K562 (cell line): ENCODE measurements around the gene PLCB3. TPM values are rescaled to one million over a fixed set of nuclear protein-coding genes. Genes with fewer than 3 reads are reported as not detected.

ENCODE experiments used
- AFF1 ChIP-seq, 2 experiments: fragments of 450-650 bp; IDR thresholded peaks; 2 replicates each; pipeline ENCODE4 v1.6.1; 2018; ENCODE audit warnings: mild to moderate bottlenecking in 2 of 2, low read depth in 1 of 2; ENCODE audit not compliant: partially characterized antibody in 2 of 2
- CCNT2 ChIP-seq: IDR thresholded peaks from 2 replicates; pipeline ENCODE4 v1.6.1; 2011; ENCODE audit warnings: borderline replicate concordance, low read depth, mild to moderate bottlenecking, moderate library complexity, mixed read lengths, low read length; ENCODE audit not compliant: insufficient read length; ENCODE audit errors: extremely low read depth
- E2F4 ChIP-seq: sonication (generic); formaldehyde crosslinking; IDR thresholded peaks from 2 replicates; pipeline ENCODE4 v1.8.0; 2022; ENCODE audit warnings: mild to moderate bottlenecking, low read depth, missing genetic modification reagents
- KDM2B ChIP-seq: fragments of 250-450 bp; sonication (Bioruptor Pico); IDR thresholded peaks from 2 replicates; pipeline ENCODE4 v1.8.0; 2021; ENCODE audit warnings: mild to moderate bottlenecking, moderate library complexity
- KDM5B ChIP-seq: fragments of 200-600 bp; sonication (generic); IDR thresholded peaks from 2 replicates; pipeline ENCODE4 v1.6.1; 2012; ENCODE audit warnings: low read depth, mild to moderate bottlenecking, moderate library complexity, low read length, control low read depth, inconsistent platforms; ENCODE audit not compliant: insufficient replicate concordance
- NFIC ChIP-seq: fragments of 450-650 bp; IDR thresholded peaks from 2 replicates; pipeline ENCODE4 v1.6.1; 2017; ENCODE audit warnings: mild to moderate bottlenecking, inconsistent platforms
- PHF21A ChIP-seq: fragments of 450-650 bp; IDR thresholded peaks from 2 replicates; pipeline ENCODE4 v1.6.1; 2017; ENCODE audit warnings: low read depth, borderline replicate concordance
- SREBF1 ChIP-seq: fragments of 150-350 bp; IDR thresholded peaks from 2 replicates; pipeline ENCODE4 v1.6.1; 2014; ENCODE audit warnings: antibody characterized with exemption, low read depth, low read length, borderline replicate concordance
- STAT5B ChIP-seq: fragments of 250-450 bp; sonication (Bioruptor Pico); IDR thresholded peaks from 2 replicates; pipeline ENCODE4 v1.8.0; 2021; ENCODE audit warnings: mild to moderate bottlenecking, inconsistent platforms
- TCF7L2 ChIP-seq: fragments of 150-350 bp; IDR thresholded peaks from 2 replicates; pipeline ENCODE4 v1.6.1; 2016; ENCODE audit warnings: low read depth, mild to moderate bottlenecking, low read length, moderate library complexity
- ZBTB43 ChIP-seq: sonication (generic); formaldehyde crosslinking; IDR thresholded peaks from 2 replicates; pipeline ENCODE4 v1.8.0; 2023; ENCODE audit warnings: mild to moderate bottlenecking, missing genetic modification reagents
- ZBTB8A ChIP-seq: fragments of 450-650 bp; IDR thresholded peaks from 2 replicates; pipeline ENCODE4 v1.6.1; 2018; ENCODE audit warnings: mild to moderate bottlenecking, moderate library complexity; ENCODE audit not compliant: partially characterized antibody
- ZNF175 ChIP-seq: fragments of 200-800 bp; sonication (Bioruptor generic); IDR thresholded peaks from 2 replicates; pipeline ENCODE4 v1.6.1; 2016; ENCODE audit warnings: low read depth, mild to moderate bottlenecking, missing genetic modification characterization, missing compliant biosample characterization
- polyA plus RNA-seq, 8 experiments: library from polyadenylated mRNA; depleted of rRNA in 4 of 8; stranded (reverse) in 5 of 8; unstranded in 3 of 8; fragments of >200 nt; fragmentation: Nextera tagmentation in 2 of 8; fragmentation: Illumina TruSeq in 1 of 8; extraction: Ambion mirVana in 2 of 8; extraction: Trizol in 1 of 8; gene quantifications; 2 replicates each; pipeline versions ENCODE4 v1.2.1 to v1.2.3, GENCODE V29; 2011 to 2014; ENCODE audit warnings: inconsistent platforms in 1 of 8, missing spikeins in 1 of 8
- total RNA-seq, 7 experiments: library from RNA; depleted of rRNA in 6 of 7; stranded (reverse); fragments of >200 nt in 6 of 7; fragmentation: Illumina TruSeq in 2 of 7; extraction: Trizol in 2 of 7; gene quantifications; 2 replicates each; pipeline versions ENCODE4 v1.2.1 to v1.2.3, GENCODE V29; 2011 to 2021; ENCODE audit warnings: low replicate concordance in 1 of 7
- TF ChIP-seq, protein P1 (sequence below), 2 experiments: fragments of 450-650 bp in 1 of 2; sonication (generic) in 1 of 2; formaldehyde crosslinking in 1 of 2; IDR thresholded peaks in 1 of 2; conservative IDR thresholded peaks in 1 of 2; 2 replicates each; pipeline versions ENCODE4 v1.6.1 to v1.8.1; 2016 to 2023; ENCODE audit warnings: mild to moderate bottlenecking in 2 of 2, moderate library complexity in 2 of 2, inconsistent platforms in 1 of 2, missing genetic modification reagents in 1 of 2
- TF ChIP-seq, protein P2 (sequence below): sonication (generic); formaldehyde crosslinking; IDR thresholded peaks from 2 replicates; pipeline ENCODE4 v1.4.0; 2020; ENCODE audit warnings: mild to moderate bottlenecking, missing genetic modification reagents

PLCB3 gene
- total and polyA plus RNA-seq, 9 of the 15 experiments (the other 6 are each of a cell fraction or from before 2014, with no cell fraction given), result 0.31 to 44.8 (median 14.6) TPM

DNA sequence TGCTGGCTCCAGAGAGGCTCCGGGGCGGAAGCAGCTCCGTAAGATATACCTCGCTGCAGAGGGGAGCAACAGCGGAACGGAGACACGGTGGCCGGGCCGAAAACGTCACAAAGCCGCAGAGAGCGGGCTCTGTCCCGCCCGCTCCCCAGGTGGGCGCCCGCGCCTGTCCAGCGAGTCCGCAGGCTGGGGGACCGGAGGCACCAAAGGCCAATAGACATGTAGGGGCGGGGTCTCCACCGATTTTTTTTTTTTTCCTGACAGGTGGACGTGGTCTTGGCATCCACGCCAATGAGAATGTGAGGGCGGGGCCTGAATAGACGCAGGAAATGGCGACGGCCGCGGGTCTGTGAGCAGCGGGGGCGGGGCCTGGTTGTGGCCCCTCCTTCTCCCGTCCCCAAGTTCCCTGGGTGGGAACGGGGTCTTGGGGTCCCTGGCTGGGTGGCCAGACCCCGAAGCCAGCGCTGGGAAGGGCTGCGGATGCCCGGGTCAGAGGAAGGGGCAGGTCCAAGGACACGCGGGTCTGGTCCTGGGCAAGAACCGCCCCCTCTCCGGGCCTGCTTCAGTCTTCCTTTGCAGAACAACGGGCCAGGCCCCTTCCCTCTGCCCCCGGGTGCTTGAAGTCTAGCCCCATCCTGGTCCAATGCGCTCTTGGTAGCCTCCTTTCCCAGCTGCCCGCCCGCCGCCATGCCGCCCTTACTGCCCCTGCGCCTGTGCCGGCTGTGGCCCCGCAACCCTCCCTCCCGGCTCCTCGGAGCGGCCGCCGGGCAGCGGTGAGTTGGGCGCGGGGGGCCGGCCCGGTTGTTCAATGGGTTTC, 21.0 kb upstream of the PLCB3 start, which contains the start of gene DNAJC4 (continued):
- TF ChIP-seq KDM5B, result peak; percentile 57
- TF ChIP-seq SREBF1, result no peak
- TF ChIP-seq, protein P1, sequence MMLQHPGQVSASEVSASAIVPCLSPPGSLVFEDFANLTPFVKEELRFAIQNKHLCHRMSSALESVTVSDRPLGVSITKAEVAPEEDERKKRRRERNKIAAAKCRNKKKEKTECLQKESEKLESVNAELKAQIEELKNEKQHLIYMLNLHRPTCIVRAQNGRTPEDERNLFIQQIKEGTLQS (IDR thresholded peaks at IDR 0.05), result no peak
- TF ChIP-seq, protein P1 (CRISPR knock-in tag; conservative IDR thresholded peaks at IDR 0.05), result peak; percentile 54; the same call in 1 of the 2 replicates
- TF ChIP-seq ZBTB8A, result no peak
- TF ChIP-seq AFF1 (IDR thresholded peaks at IDR 0.05; ENCODE audit: low read depth in 1 of 2, partially characterized antibody in 2 of 2), result peak in 1 of 2 experiments; percentile 17
- TF ChIP-seq STAT5B (CRISPR knock-in tag), result no peak
- no peak for TF ChIP-seq E2F4 (CRISPR knock-in tag)
- TF ChIP-seq ZBTB43 (CRISPR knock-in tag), result no peak
- TF ChIP-seq KDM2B (CRISPR knock-in tag), result 0 out of 2 replicates have a peak, but pooled peaks have one; percentile 46
- TF ChIP-seq, protein P2, sequence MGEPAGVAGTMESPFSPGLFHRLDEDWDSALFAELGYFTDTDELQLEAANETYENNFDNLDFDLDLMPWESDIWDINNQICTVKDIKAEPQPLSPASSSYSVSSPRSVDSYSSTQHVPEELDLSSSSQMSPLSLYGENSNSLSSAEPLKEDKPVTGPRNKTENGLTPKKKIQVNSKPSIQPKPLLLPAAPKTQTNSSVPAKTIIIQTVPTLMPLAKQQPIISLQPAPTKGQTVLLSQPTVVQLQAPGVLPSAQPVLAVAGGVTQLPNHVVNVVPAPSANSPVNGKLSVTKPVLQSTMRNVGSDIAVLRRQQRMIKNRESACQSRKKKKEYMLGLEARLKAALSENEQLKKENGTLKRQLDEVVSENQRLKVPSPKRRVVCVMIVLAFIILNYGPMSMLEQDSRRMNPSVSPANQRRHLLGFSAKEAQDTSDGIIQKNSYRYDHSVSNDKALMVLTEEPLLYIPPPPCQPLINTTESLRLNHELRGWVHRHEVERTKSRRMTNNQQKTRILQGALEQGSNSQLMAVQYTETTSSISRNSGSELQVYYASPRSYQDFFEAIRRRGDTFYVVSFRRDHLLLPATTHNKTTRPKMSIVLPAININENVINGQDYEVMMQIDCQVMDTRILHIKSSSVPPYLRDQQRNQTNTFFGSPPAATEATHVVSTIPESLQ (CRISPR knock-in tag), result 0 out of 2 replicates have a peak, but pooled peaks have one; percentile 74
- TF ChIP-seq ZNF175 (CRISPR knock-in tag), result no peak
- peak; percentile 59 for TF ChIP-seq CCNT2
- TF ChIP-seq TCF7L2, result no peak
- 0 out of 2 replicates have a peak, but pooled peaks have one; percentile 4 for TF ChIP-seq NFIC
- 0 out of 2 replicates have a peak, but pooled peaks have one; percentile 27 for TF ChIP-seq PHF21A
